HFF-Myc (cell line): ENCODE results near the gene AMZ1.

ENCODE experiments used
- DNase-seq: peaks from one replicate; pipeline ENCODE4 v3.0.0-alpha.2; 2011; ENCODE audit warnings: low read depth; ENCODE audit errors: extremely low read depth
- H3K4me3 ChIP-seq: replicated peaks from 2 replicates; pipeline ENCODE4 v1.5.1; 2011; ENCODE audit warnings: low read depth, mild to moderate bottlenecking, control low read depth, low read length
- TF ChIP-seq, protein P1 (sequence below): IDR thresholded peaks from 2 replicates; pipeline ENCODE4 v1.5.1; 2012; ENCODE audit warnings: mild to moderate bottlenecking, low read depth, low read length, control low read depth; ENCODE audit errors: missing control alignments

Gene AMZ1

GRCh38 chr7:2715341-2716231, 27.6 kb downstream of the AMZ1 start:
- TF ChIP-seq, protein P1, sequence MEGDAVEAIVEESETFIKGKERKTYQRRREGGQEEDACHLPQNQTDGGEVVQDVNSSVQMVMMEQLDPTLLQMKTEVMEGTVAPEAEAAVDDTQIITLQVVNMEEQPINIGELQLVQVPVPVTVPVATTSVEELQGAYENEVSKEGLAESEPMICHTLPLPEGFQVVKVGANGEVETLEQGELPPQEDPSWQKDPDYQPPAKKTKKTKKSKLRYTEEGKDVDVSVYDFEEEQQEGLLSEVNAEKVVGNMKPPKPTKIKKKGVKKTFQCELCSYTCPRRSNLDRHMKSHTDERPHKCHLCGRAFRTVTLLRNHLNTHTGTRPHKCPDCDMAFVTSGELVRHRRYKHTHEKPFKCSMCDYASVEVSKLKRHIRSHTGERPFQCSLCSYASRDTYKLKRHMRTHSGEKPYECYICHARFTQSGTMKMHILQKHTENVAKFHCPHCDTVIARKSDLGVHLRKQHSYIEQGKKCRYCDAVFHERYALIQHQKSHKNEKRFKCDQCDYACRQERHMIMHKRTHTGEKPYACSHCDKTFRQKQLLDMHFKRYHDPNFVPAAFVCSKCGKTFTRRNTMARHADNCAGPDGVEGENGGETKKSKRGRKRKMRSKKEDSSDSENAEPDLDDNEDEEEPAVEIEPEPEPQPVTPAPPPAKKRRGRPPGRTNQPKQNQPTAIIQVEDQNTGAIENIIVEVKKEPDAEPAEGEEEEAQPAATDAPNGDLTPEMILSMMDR: no peak
- DNase-seq: no peak
- H3K4me3 ChIP-seq: no peak overlapping the region

DNA sequence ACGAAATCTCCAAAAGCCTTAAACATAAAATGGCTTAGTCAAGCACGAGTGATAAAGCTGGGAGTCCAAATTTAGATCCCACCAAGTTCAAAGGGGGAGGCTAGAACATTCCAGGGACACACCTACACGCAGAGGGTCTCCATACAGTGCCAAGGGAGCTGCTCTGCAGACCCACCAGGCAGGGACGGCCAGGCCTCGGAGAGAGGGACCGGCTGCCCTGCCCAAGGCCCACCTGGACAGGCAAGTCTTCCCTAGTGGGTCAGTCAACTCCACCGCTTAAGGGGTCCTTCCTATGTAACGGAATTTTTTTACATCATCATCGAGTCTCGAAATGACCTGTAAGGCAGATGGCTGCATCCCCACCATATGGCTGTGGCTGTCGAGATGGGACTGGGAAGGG, 28.5 kb downstream of the AMZ1 start:
- DNase-seq: no peak
- TF ChIP-seq, protein P1: no peak
- no peak overlapping the region for H3K4me3 ChIP-seq

DNA sequence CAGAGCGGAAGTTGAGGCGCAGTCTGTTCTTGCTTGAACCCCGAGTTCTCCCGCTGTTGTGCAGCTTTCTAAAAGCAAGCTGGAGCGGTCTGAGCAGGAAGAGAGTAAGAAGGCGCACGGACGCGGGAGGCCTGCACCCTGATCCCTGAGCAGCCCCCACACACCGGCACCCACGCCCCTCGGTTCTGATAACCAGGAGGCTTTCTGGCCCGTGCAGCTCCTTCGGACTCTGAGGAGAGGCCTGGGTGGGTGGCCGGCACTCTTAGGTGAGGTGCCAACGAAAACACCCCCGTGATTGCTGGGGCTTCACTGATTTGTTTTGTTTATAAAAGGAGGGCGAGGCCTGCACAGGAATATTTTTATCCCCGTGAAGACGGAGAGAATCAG, 28.9 kb downstream of the AMZ1 start:
- no peak overlapping the region for H3K4me3 ChIP-seq

DNA sequence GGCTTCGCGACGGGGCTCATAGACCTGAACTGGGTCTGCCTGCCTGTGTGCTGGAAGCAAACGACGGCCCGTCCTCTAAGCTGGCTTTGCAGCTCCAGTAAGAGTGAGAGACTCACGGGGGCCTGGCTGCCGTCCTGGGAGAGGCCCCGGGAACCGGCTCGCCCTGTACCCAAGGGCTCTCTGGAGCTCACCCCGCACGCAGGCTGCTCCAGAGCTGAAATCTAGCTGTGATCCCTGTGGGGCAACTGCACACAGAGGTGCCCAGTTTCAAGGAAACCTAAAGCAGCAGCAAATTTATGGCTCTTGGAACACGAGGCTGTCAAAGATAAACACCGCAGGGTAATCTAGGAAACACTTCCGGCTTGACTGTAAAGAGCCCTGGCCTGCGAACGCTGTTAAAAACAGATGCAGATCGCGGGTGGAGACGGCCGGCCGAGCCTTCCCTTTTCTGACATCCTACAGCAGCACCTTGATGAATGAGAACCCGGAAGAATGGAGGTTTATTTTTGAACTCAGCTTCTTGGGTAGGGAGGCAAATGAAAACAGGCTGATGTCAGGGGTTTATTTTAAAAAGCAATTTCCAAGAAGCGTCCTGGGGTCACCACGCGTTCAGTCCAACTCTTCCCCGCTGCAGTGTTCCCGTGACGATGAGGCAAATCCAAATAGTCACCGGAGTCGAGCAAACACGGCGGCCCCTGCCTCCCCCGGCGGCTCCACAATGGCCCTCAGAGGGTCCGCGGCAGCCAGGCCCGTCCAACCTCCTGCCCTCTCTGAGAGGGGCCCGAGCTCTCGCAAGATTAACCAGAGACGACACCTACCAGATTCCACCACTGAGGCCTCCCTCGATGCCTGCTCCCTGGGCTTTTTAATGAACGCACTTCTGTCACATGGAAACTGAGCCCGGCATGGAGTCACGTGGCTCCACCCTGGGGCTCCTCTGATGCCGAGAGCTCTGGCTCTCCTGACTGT, 29.6 kb downstream of the AMZ1 start:
- TF ChIP-seq, protein P1: no peak
- DNase-seq: no peak
- H3K4me3 ChIP-seq: no peak overlapping the region

More for the DNA sequence above, 28.9 kb downstream of the AMZ1 start:
- DNase-seq: no peak
- TF ChIP-seq, protein P1: no peak

DNA sequence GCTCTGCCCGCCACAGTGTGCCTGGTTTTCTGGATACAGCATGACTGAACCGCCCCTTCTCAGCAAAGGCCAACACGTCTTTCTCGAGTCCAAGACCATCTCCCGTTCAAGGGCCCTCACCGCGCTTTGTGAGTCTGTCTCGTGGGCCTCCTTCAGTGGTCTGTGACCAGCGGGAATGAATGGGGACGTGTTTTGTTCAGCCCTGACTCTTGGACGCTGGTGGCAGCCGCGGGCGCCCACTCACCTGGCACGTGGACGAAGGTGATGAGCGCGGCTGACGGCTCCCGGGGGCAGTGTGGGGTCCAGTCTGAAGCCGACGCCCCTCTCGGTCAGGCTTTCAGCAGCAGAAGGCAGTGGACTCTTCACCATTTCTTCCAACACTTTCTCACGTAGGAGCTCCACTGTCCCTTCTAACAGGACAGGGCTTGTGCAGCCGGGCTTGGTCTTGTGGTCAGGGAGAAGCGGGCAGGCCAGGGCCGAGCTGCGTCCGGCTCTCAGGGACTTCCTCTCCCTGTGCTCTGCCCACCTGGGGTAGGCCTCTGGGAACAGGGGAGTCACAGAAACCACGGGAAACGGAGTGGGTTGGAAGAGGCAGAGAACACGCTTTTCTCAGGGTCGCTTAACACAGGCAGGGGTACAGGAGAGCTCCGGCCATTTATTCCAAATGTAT, 30.4 kb downstream of the AMZ1 start:
- TF ChIP-seq, protein P1: no peak
- DNase-seq: no peak
- no peak overlapping the region for H3K4me3 ChIP-seq

- DNase-seq: no peak
- TF ChIP-seq, protein P1: peak; percentile 54
Measured at GRCh38 chr7:2719007-2719406, 31.0 kb downstream of the AMZ1 start.

More at GRCh38 chr7:2719007-2719406, 31.0 kb downstream of the AMZ1 start:
- no peak overlapping the region for H3K4me3 ChIP-seq
